ENCODE data around the gene TMEM26. TPM values are rescaled to one million over a fixed set of nuclear protein-coding genes. Genes with fewer than 3 reads are reported as not detected.

Gene TMEM26
- total RNA-seq, 2 donors from 2014 or later: 0.81 to 1.1 TPM

GRCh38 chr10:61463035-61463909, 10.1 kb upstream of the TMEM26 start:
- intact Hi-C loops (cut with DNase I): no loop called here
- DNase-seq (ENCODE audit: low spot score): no peak

GRCh38 chr10:61460835-61461234, 7.7 kb upstream of the TMEM26 start:
- intact Hi-C loops (cut with DNase I): no loop called here
- no peak for DNase-seq (ENCODE audit: low spot score)

- no peak for DNase-seq (ENCODE audit: low spot score)
- intact Hi-C loops (cut with DNase I): no loop called here
Measured at GRCh38 chr10:61458031-61458430, 4.8 kb upstream of the TMEM26 start.

- DNase-seq (ENCODE audit: low spot score): no peak
- intact Hi-C loops (cut with DNase I): no loop called here
Measured at GRCh38 chr10:61456095-61456789, 3.1 kb upstream of the TMEM26 start.

GRCh38 chr10:61455656-61456055, 2.5 kb upstream of the TMEM26 start:
- intact Hi-C loops (cut with DNase I): no loop called here
- no peak for DNase-seq (ENCODE audit: low spot score)

GRCh38 chr10:61454541-61454940, 1.4 kb upstream of the TMEM26 start:
- no peak for DNase-seq (ENCODE audit: low spot score)
- intact Hi-C loops (cut with DNase I): no loop called here

GRCh38 chr10:61452151-61452651, 980 bp downstream of the TMEM26 start:
- no peak for DNase-seq (ENCODE audit: low spot score)
- intact Hi-C loops (cut with DNase I): no loop called here

GRCh38 chr10:61451357-61451756, 1.8 kb downstream of the TMEM26 start:
- DNase-seq (ENCODE audit: low spot score): no peak
- intact Hi-C loops (cut with DNase I): no loop called here

- no peak for DNase-seq (ENCODE audit: low spot score)
- intact Hi-C loops (cut with DNase I): no loop called here
Measured at GRCh38 chr10:61448841-61449600, 4.2 kb downstream of the TMEM26 start.

- intact Hi-C loops (cut with DNase I): no loop called here
- DNase-seq (ENCODE audit: low spot score): no peak
Measured at GRCh38 chr10:61448091-61448490, 5.1 kb downstream of the TMEM26 start.

- intact Hi-C loops (cut with DNase I): no loop called here
- no peak for DNase-seq (ENCODE audit: low spot score)
Measured at GRCh38 chr10:61439058-61439609, 14.0 kb downstream of the TMEM26 start.

- DNase-seq (ENCODE audit: low spot score): no peak
- intact Hi-C loops (cut with DNase I): no loop called here
Measured at GRCh38 chr10:61438141-61438988, 14.8 kb downstream of the TMEM26 start.

- DNase-seq (ENCODE audit: low spot score): no peak
- intact Hi-C loops (cut with DNase I): no loop called here
Measured at GRCh38 chr10:61423178-61423577, 30.0 kb downstream of the TMEM26 start.

- intact Hi-C loops (cut with DNase I): no loop called here
- DNase-seq (ENCODE audit: low spot score): no peak
Measured at GRCh38 chr10:61417661-61418060, 35.5 kb downstream of the TMEM26 start.

GRCh38 chr10:61415824-61416223, 37.4 kb downstream of the TMEM26 start:
- DNase-seq (ENCODE audit: low spot score): no peak

GRCh38 chr10:61411706-61412105, 41.5 kb downstream of the TMEM26 start:
- no peak for DNase-seq (ENCODE audit: low spot score)
- intact Hi-C loops (cut with DNase I): no loop called here

More at GRCh38 chr10:61415824-61416223, 37.4 kb downstream of the TMEM26 start:
- intact Hi-C loops (cut with DNase I): no loop called here

GRCh38 chr10:61410353-61411070, 42.7 kb downstream of the TMEM26 start:
- no peak for DNase-seq (ENCODE audit: low spot score)
- intact Hi-C loops (cut with DNase I): no loop called here

GRCh38 chr10:61409157-61409556, 44.0 kb downstream of the TMEM26 start:
- no peak for DNase-seq (ENCODE audit: low spot score)
- intact Hi-C loops (cut with DNase I): no loop called here

All from posterior vena cava (tissue), 2 donors.